ENCODE measurements around the gene DLG1.

DNA sequence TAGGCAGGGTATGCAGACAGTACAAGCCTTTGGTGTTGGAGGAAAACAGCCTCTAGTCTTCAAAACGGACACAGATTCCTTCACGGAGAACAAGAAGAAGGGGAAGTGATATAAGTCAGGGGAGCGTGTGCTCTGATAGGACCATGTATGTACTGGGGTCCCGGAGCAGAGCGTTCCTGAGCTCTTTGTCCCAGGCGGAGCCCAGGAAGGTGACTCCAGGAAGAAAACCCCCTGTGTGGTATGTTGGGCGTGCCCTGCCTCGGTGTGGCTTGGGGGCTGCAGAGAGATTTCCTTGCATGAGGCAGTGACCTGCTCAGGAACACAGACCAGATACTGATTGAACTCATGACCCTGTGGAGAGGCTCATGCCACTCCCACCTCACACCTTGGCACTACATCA is 290.5 kb downstream of the DLG1 start:
- TF ChIP-seq, protein P1, sequence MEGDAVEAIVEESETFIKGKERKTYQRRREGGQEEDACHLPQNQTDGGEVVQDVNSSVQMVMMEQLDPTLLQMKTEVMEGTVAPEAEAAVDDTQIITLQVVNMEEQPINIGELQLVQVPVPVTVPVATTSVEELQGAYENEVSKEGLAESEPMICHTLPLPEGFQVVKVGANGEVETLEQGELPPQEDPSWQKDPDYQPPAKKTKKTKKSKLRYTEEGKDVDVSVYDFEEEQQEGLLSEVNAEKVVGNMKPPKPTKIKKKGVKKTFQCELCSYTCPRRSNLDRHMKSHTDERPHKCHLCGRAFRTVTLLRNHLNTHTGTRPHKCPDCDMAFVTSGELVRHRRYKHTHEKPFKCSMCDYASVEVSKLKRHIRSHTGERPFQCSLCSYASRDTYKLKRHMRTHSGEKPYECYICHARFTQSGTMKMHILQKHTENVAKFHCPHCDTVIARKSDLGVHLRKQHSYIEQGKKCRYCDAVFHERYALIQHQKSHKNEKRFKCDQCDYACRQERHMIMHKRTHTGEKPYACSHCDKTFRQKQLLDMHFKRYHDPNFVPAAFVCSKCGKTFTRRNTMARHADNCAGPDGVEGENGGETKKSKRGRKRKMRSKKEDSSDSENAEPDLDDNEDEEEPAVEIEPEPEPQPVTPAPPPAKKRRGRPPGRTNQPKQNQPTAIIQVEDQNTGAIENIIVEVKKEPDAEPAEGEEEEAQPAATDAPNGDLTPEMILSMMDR (IDR thresholded peaks at IDR 0.05): no peak
- TF ChIP-seq POLR2A (IDR thresholded peaks at IDR 0.05): no peak
